HepG2 (cell line): Measurements from ENCODE around the gene BCAS3. TPM values are rescaled to one million over a fixed set of nuclear protein-coding genes. Genes with fewer than 3 reads are reported as not detected.

Experiments used
- ASH2L ChIP-seq: fragments of 300-600, 200-600 bp; sonication (generic); IDR thresholded peaks from 2 replicates; pipeline ENCODE4 v1.7.0; 2017; ENCODE audit warnings: low read depth, mild to moderate bottlenecking, moderate library complexity, mixed read lengths, low read length; ENCODE audit not compliant: insufficient read length
- BRCA1 ChIP-seq: sonication (generic); formaldehyde crosslinking; IDR thresholded peaks from 2 replicates; pipeline ENCODE4 v1.4.0; 2020; ENCODE audit warnings: missing genetic modification reagents
- CHD4 ChIP-seq: fragments of 200-600 bp; sonication (generic); IDR thresholded peaks from 2 replicates; pipeline ENCODE4 v1.7.0; 2017; ENCODE audit warnings: mild to moderate bottlenecking, low read length, borderline replicate concordance
- ESRRA ChIP-seq: sonication (generic); formaldehyde crosslinking; IDR thresholded peaks from 2 replicates; pipeline ENCODE4 v1.5.1; 2020; ENCODE audit warnings: mild to moderate bottlenecking, low read depth, missing genetic modification reagents
- FOXJ3 ChIP-seq: sonication (generic); formaldehyde crosslinking; IDR thresholded peaks from 2 replicates; pipeline ENCODE4 v1.4.0; 2020; ENCODE audit warnings: missing genetic modification reagents, mild to moderate bottlenecking, borderline replicate concordance
- HNRNPLL ChIP-seq: fragments of 200-400 bp; formaldehyde crosslinking; IDR thresholded peaks from 2 replicates; pipeline ENCODE4 v1.6.1; 2017; ENCODE audit warnings: mild to moderate bottlenecking, low read depth, low read length; ENCODE audit not compliant: poor library complexity, severe bottlenecking
- NFE2L1 ChIP-seq: sonication (generic); formaldehyde crosslinking; IDR thresholded peaks from 2 replicates; pipeline ENCODE4 v1.4.0; 2020; ENCODE audit warnings: missing genetic modification reagents, mild to moderate bottlenecking, borderline replicate concordance
- NFIC ChIP-seq: IDR thresholded peaks from 2 replicates; pipeline ENCODE4 v1.6.1; 2012; ENCODE audit warnings: mild to moderate bottlenecking, low read length, inconsistent platforms
- NFYB ChIP-seq: sonication (generic); formaldehyde crosslinking; IDR thresholded peaks from 2 replicates; pipeline ENCODE4 v1.4.0; 2020; ENCODE audit warnings: missing genetic modification reagents
- RFX1 ChIP-seq: fragments of 450-650 bp; IDR thresholded peaks from 2 replicates; pipeline ENCODE4 v1.6.1; 2017
- SMAD3 ChIP-seq: sonication (generic); formaldehyde crosslinking; IDR thresholded peaks from 2 replicates; pipeline ENCODE4 v1.4.0; 2020; ENCODE audit warnings: missing genetic modification reagents
- TAF1 ChIP-seq: sonication (generic); formaldehyde crosslinking; IDR thresholded peaks from 2 replicates; pipeline ENCODE4 v1.4.0; 2020; ENCODE audit warnings: missing genetic modification reagents
- UBTF ChIP-seq: sonication (generic); formaldehyde crosslinking; IDR thresholded peaks from 2 replicates; pipeline ENCODE4 v1.4.0; 2020; ENCODE audit warnings: mild to moderate bottlenecking, missing genetic modification reagents
- ZNF20 ChIP-seq: sonication (generic); formaldehyde crosslinking; IDR thresholded peaks from 2 replicates; pipeline ENCODE4 v1.4.0; 2020; ENCODE audit warnings: mild to moderate bottlenecking, moderate library complexity, missing genetic modification reagents
- ZNF30 ChIP-seq: sonication (generic); formaldehyde crosslinking; IDR thresholded peaks from 2 replicates; pipeline ENCODE4 v1.5.0; 2020; ENCODE audit warnings: mild to moderate bottlenecking, missing genetic modification reagents
- ZNF629 ChIP-seq: sonication (generic); formaldehyde crosslinking; conservative IDR thresholded peaks from 2 replicates; pipeline ENCODE4 v1.5.0; 2020; ENCODE audit warnings: missing genetic modification reagents
- ZNF800 ChIP-seq: sonication (generic); formaldehyde crosslinking; IDR thresholded peaks from 2 replicates; pipeline ENCODE4 v1.4.0; 2020; ENCODE audit warnings: missing genetic modification reagents
- polyA plus RNA-seq, 8 experiments: library from polyadenylated mRNA; depleted of rRNA in 3 of 8; stranded (reverse) in 7 of 8; unstranded in 1 of 8; fragments of >200 nt; fragmentation: Illumina TruSeq in 4 of 8; extraction: Trizol in 4 of 8; gene quantifications; 2 replicates each; pipeline versions ENCODE4 v1.2.1 to v1.2.3, GENCODE V29; 2011 to 2016; ENCODE audit warnings: low read depth in 4 of 8, missing spikeins in 1 of 8, mixed read lengths in 1 of 8; ENCODE audit not compliant: insufficient read depth in 1 of 8
- total RNA-seq, 5 experiments: library from RNA; depleted of rRNA; stranded (reverse); fragments of >200 nt; fragmentation: Illumina TruSeq; extraction: Trizol; gene quantifications; 2 replicates each; pipeline ENCODE4 v1.2.3, GENCODE V29; 2016; ENCODE audit warnings: low read depth in 1 of 5
- TF ChIP-seq, protein P1 (sequence below): sonication (generic); formaldehyde crosslinking; conservative IDR thresholded peaks from 2 replicates; pipeline ENCODE4 v1.8.0; 2022; ENCODE audit warnings: low read depth, missing genetic modification reagents
- TF ChIP-seq, protein P2 (sequence below), 2 experiments: sonication (generic) in 1 of 2; formaldehyde crosslinking in 1 of 2; IDR thresholded peaks; 2 replicates each; pipeline versions ENCODE4 v1.5.1 to v1.6.1; 2011 to 2020; ENCODE audit warnings: borderline replicate concordance in 1 of 2, low read depth in 1 of 2, low read length in 1 of 2, mild to moderate bottlenecking in 1 of 2, missing genetic modification reagents in 1 of 2, moderate library complexity in 1 of 2
- TF ChIP-seq, protein P3 (sequence below): sonication (generic); formaldehyde crosslinking; IDR thresholded peaks from 2 replicates; pipeline ENCODE4 v1.4.0; 2020; ENCODE audit warnings: missing genetic modification reagents
- TF ChIP-seq, protein P4 (sequence below): sonication (generic); formaldehyde crosslinking; IDR thresholded peaks from 2 replicates; pipeline ENCODE4 v1.4.0; 2020; ENCODE audit warnings: mild to moderate bottlenecking, missing genetic modification reagents

Gene BCAS3
- total and polyA plus RNA-seq, 2 of the 13 experiments (the other 11 are each of a cell fraction or from before 2014, with no cell fraction given) = 10.7 to 11.2 TPM

- TF ChIP-seq CHD4 (peak; percentile 29; the same call in 1 of the 2 replicates), UBTF (CRISPR knock-in tag) (no peak), ZNF30 (CRISPR knock-in tag) (no peak), RFX1 (no peak), TAF1 (CRISPR knock-in tag) (no peak), ZNF20 (CRISPR knock-in tag) (0 out of 2 replicates have a peak, but pooled peaks have one; percentile 9), ZNF800 (CRISPR knock-in tag) (0 out of 2 replicates have a peak, but pooled peaks have one; percentile 12), ZNF629 (no peak), NFYB (CRISPR knock-in tag) (no peak), FOXJ3 (CRISPR knock-in tag) (peak; percentile 11; the same call in 1 of the 2 replicates), BRCA1 (CRISPR knock-in tag) (0 out of 2 replicates have a peak, but pooled peaks have one; percentile 17), HNRNPLL (no peak), SMAD3 (0 out of 2 replicates have a peak, but pooled peaks have one; percentile 9), ASH2L (peak; percentile 71), NFIC (peak; percentile 10; the same call in 1 of the 2 replicates), ESRRA (CRISPR knock-in tag) (0 out of 2 replicates have a peak, but pooled peaks have one; percentile 11), NFE2L1 (CRISPR knock-in tag) (no peak)
- TF ChIP-seq, protein P1, sequence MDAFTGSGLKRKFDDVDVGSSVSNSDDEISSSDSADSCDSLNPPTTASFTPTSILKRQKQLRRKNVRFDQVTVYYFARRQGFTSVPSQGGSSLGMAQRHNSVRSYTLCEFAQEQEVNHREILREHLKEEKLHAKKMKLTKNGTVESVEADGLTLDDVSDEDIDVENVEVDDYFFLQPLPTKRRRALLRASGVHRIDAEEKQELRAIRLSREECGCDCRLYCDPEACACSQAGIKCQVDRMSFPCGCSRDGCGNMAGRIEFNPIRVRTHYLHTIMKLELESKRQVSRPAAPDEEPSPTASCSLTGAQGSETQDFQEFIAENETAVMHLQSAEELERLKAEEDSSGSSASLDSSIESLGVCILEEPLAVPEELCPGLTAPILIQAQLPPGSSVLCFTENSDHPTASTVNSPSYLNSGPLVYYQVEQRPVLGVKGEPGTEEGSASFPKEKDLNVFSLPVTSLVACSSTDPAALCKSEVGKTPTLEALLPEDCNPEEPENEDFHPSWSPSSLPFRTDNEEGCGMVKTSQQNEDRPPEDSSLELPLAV = no peak
- TF ChIP-seq, protein P2, sequence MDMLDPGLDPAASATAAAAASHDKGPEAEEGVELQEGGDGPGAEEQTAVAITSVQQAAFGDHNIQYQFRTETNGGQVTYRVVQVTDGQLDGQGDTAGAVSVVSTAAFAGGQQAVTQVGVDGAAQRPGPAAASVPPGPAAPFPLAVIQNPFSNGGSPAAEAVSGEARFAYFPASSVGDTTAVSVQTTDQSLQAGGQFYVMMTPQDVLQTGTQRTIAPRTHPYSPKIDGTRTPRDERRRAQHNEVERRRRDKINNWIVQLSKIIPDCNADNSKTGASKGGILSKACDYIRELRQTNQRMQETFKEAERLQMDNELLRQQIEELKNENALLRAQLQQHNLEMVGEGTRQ (IDR thresholded peaks at IDR 0.05; ENCODE audit: low read depth, low read length) = no peak
- TF ChIP-seq, protein P2 (CRISPR knock-in tag; IDR thresholded peaks at IDR 0.05; ENCODE audit: borderline replicate concordance) = no peak
- TF ChIP-seq, protein P3, sequence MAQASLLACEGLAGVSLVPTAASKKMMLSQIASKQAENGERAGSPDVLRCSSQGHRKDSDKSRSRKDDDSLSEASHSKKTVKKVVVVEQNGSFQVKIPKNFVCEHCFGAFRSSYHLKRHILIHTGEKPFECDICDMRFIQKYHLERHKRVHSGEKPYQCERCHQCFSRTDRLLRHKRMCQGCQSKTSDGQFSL = 0 out of 2 replicates have a peak, but pooled peaks have one; percentile 11
- TF ChIP-seq, protein P4, sequence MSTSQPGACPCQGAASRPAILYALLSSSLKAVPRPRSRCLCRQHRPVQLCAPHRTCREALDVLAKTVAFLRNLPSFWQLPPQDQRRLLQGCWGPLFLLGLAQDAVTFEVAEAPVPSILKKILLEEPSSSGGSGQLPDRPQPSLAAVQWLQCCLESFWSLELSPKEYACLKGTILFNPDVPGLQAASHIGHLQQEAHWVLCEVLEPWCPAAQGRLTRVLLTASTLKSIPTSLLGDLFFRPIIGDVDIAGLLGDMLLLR (CRISPR knock-in tag) = no peak
Measured at GRCh38 chr17:60730273-60730672, 52.6 kb downstream of the BCAS3 start (continued).
